Thymus (tissue), 11 donors: Measurements from ENCODE around the gene SCAMP3. TPM values are rescaled to one million over a fixed set of nuclear protein-coding genes. Genes with fewer than 3 reads are reported as not detected.
"Not testable (repeated sequence)": the region's sequence is repeated elsewhere in the genome, so short reads cannot be mapped to it uniquely, and the experiment has no call there.

ENCODE experiments used
- DNase-seq, 9 donors: peaks; one replicate each; pipeline ENCODE4 v3.0.0-alpha.2; 2013; ENCODE audit warnings: low spot score in 9 of 9, low read depth in 6 of 9, missing footprints in 1 of 9
- H3K27ac ChIP-seq, 2 donors: one replicate each; pipeline ENCODE4 v1.5.1; 2013; ENCODE audit warnings: control low read depth in 1 of 2, low read depth in 1 of 2, low read length in 1 of 2, mild to moderate bottlenecking in 1 of 2, moderate library complexity in 1 of 2
- H3K27me3 ChIP-seq, 2 donors: one replicate each; pipeline ENCODE4 v1.5.1; 2013; ENCODE audit warnings: low read length in 1 of 2; ENCODE audit not compliant: control insufficient read depth in 2 of 2, insufficient read depth in 1 of 2
- H3K36me3 ChIP-seq, 2 donors: one replicate each; pipeline ENCODE4 v1.5.1; 2013; ENCODE audit warnings: low read length in 1 of 2, mild to moderate bottlenecking in 1 of 2, moderate library complexity in 1 of 2; ENCODE audit not compliant: control insufficient read depth in 2 of 2, insufficient read depth in 2 of 2
- H3K4me1 ChIP-seq, 2 donors: one replicate each; pipeline ENCODE4 v1.5.1; 2013; ENCODE audit warnings: low read length in 2 of 2; ENCODE audit not compliant: control insufficient read depth in 2 of 2, insufficient read depth in 2 of 2
- H3K4me3 ChIP-seq, 2 donors: one replicate each; pipeline ENCODE4 v1.5.1; 2013; ENCODE audit warnings: low read length in 2 of 2, control low read depth in 1 of 2, mild to moderate bottlenecking in 1 of 2
- H3K9me3 ChIP-seq, 2 donors: one replicate each; pipeline ENCODE4 v1.5.1; 2013; ENCODE audit warnings: low read length in 1 of 2, mild to moderate bottlenecking in 1 of 2; ENCODE audit not compliant: control insufficient read depth in 2 of 2, insufficient read depth in 1 of 2
- WGBS: extraction: QIAGEN DNeasy Blood & Tissue Kit; methylation state at CpG from one replicate; pipeline ENCODE4 v1.1.7; 2013; 5-methylcytosine and 5-hydroxymethylcytosine counted together
- polyA plus RNA-seq: library from polyadenylated mRNA; stranded (reverse); fragments of 200-250 nt; gene quantifications from one replicate; pipeline ENCODE4 v1.2.3, GENCODE V29; 2013
- total RNA-seq: library from RNA; stranded (reverse); fragments of 120-200 nt; gene quantifications from one replicate; pipeline ENCODE4 v1.2.4, GENCODE V29; 2013
- donor health status: healthy.

The SCAMP3 gene
- total and polyA plus RNA-seq, 2 donors = 29.1 to 59.1 TPM

DNA sequence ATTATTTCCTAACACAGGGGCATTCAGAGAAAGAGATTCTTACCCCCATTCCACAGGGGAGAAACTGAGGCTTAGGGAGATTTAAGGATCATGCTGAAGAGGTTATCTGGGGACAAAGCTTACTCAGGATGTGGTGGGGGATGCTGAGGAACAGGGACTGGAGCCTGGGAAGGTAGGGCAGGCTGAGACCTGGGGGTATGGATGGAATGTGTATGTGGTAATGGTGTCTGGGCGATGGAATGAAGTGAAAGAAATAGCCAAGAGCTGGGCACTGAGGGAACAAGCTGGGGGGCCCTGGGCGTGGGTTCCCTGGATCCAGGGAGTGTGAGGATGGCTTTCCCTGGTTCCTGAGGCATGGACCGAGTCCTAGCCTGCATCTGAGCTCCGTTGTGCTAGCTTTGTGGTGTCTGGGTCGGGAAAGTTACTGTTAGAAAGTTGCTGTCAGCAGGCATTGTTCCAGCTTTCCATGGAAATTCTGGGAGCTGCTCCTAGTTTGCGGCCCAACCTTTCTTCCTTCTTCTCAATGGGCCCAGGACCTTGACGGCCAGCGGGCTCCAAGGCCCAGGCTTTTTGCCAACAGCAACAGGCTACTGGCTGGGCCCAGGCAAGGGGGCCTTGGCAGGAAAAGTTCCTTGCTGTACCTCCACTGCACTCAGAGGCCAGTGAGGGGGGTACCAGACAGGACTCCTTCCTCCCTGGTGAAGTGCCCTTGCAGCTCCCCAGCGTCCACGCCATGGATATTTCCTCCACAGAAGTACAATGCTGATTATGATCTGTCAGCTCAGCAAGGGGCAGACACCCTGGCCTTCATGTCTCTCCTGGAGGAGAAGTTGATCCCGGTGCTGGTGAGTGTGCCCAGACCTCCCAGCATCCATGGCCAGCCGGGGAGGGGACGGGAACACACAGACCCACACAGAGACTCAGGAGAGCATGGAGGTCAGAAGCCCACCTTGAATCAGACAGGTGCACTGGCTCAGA is 29.9 kb downstream of the SCAMP3 start:
- not testable (repeated sequence) for H3K27me3 ChIP-seq, H3K4me3 ChIP-seq, DNase-seq, H3K9me3 ChIP-seq, H3K4me1 ChIP-seq, H3K27ac ChIP-seq
- WGBS = 92% methylated on average over 13 of the region's 13 CpGs
- H3K36me3 ChIP-seq = peaks cover 15 to 17% of the 10 kb centered on the region in 2 donors

DNA sequence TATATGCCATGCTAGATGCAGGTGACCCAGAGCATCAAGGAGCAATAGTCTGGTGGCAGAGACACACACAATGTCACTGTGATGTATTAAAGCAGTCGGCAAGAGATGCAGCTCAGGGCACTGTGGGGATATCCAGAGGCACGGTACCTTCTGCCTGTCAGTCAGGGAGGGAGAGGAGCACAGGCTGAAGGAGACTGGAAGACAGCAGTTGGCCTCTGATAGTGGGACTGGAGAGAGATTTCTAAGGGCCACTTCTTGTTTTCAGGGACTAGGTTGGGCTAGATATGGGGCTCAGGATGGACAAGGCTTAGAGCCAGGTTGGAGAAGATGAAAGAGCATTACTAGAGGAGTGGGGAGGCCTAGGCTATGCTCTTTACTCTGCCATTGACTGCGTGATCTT is 30.9 kb downstream of the SCAMP3 start:
- not testable (repeated sequence) for H3K27ac ChIP-seq, H3K36me3 ChIP-seq, H3K9me3 ChIP-seq, H3K4me3 ChIP-seq, DNase-seq, H3K27me3 ChIP-seq
- H3K4me1 ChIP-seq = peaks cover 2 to 14% of the 10 kb centered on the region in 2 donors
- 94% methylated on average over 3 of the region's 3 CpGs for WGBS

DNA sequence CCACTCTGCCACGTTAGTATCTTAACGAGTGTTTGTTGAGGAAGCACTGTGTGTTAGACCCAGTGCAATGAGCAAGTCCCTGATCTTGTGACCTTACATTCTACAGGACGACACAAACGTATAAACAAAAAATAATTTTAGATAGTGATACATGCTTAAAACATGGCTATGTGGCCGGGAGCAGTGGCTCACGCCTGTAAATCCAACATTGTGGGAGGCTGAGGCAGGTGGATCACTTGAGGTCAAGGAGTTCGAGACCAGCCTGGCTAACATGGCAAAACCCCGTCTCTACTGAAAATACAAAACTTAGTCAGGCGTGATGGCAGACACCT is 34.1 kb downstream of the SCAMP3 start:
- Histone ChIP-seq H3K4me1 (peaks cover 8 to 24% of the 10 kb centered on the region in 2 donors), H3K27ac (peak overlapping the region; percentile 91 to 93), H3K36me3 (peaks cover 7 to 10% of the 10 kb centered on the region in 2 donors), H3K9me3 (no peaks in the 10 kb centered on the region), H3K4me3 (peak overlapping the region; percentile 63 to 67), H3K27me3 (no peaks in the 10 kb centered on the region)
- no peak for DNase-seq
- 75% methylated on average over 9 of the region's 9 CpGs for WGBS

DNA sequence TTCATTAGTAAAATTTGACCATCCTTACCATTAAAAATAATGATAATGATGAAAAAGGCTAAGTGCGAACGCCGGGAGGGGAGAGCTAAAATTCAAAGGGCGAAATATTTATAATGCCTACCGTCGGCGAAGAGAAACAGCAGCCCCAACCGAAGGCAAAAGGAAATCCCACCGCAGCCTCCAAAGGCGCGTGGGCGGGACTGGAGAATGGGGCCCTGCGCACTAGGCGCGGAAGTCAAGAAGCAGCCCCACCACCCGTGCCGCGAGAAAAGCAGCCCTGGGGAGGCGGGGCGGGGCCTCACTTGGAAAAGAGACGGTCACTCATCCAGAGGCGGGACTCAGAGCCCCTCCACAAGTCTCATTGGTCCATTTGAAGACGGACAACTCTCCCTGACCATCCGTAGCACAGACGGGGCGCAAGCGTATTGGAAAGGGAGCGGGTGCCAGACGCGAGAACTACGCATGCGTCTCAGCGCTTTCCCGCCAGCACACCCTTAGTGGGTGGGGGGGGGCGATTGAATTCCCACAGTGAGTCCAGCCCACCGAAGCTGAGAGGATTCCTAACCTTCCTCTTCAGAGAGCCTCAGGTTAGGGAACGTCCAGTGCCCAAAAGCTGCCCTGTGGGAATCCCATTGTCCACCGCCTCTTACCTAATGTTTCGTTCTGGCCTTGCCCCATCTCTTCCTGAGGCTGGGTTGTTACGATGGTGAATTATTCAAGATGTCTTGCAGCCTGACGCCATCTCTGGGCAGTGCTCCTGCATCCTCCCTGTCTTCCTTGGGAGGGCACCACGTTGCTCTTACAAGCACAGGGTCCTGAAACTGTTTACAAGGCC is 34.7 kb downstream of the SCAMP3 start:
- Histone ChIP-seq H3K4me3 (peak overlapping the region; percentile 63 to 67), H3K36me3 (peaks cover 7 to 10% of the 10 kb centered on the region in 2 donors), H3K4me1 (peaks cover 8 to 24% of the 10 kb centered on the region in 2 donors), H3K27me3 (no peaks in the 10 kb centered on the region), H3K27ac (peak overlapping the region; percentile 91 to 93), H3K9me3 (no peaks in the 10 kb centered on the region)
- peak; percentile 95 to 100 (median 98) for DNase-seq
- under 1% methylated on average over 42 of the region's 42 CpGs for WGBS

DNA sequence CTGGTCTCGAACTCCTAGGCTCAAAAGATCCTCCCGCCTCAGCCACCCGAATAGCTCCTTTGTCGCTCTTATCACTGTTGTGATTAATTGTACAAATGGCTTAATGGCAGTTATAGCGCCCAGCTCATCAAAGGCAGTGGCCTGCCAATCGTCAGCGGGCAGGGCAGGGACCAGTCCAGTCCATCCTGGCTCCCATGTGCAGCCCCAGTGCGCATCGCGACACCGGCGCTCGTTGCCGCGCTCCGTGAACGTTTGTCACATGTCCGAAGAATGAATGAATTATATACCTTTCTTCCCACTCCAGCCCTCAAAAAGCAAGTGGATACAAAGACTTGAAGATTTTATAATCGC is 35.3 kb downstream of the SCAMP3 start:
- Histone ChIP-seq H3K27me3 (no peaks in the 10 kb centered on the region), H3K4me1 (peaks cover 8 to 24% of the 10 kb centered on the region in 2 donors), H3K4me3 (peak overlapping the region; percentile 63 to 67), H3K9me3 (no peaks in the 10 kb centered on the region), H3K36me3 (peaks cover 7 to 10% of the 10 kb centered on the region in 2 donors), H3K27ac (peak overlapping the region; percentile 91 to 93)
- under 1% methylated on average over 19 of the region's 19 CpGs for WGBS
- peak in 1 of 9 donors; percentile 53 for DNase-seq

DNA sequence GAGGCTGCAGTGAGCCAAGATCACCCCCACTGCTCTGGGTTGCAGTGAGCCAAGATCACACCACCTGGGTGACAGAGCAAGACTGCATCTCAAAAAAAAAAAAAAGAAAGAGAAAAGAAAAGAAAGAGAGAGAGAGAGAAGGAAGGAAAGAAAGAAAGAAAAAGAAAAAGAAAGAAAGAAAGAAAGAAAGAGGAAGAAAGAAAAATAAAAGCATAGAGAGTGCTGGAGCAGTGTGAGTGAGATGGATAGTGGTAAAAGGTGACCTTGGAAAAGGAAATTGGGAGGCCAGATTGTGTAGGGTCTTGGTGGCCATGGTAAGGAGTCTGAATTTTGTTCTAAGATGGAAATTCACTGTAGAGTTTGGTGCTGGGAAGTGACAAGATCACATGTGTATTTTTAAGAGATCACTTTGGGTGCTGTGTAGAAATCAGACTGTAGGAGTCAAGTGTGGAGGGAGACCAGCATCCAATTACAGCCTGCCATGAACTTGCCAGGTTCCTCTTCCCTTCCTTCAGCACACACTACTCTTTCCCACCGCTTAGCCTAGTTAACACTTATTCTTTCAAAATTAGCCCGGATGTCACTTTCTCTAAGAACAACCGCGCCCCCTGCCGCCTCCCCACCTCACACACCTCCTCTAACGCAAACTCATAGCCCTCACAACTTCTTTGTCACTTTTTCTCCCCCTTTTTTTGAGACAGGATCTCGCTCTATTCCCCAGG is 35.8 kb downstream of the SCAMP3 start:
- under 1% methylated on average over 7 of the region's 7 CpGs for WGBS
- Histone ChIP-seq H3K27me3 (no peaks in the 10 kb centered on the region), H3K4me1 (peaks cover 8 to 24% of the 10 kb centered on the region in 2 donors), H3K4me3 (peak overlapping the region; percentile 63 to 67), H3K9me3 (no peaks in the 10 kb centered on the region), H3K27ac (peak overlapping the region; percentile 91 to 93), H3K36me3 (peaks cover 7 to 10% of the 10 kb centered on the region in 2 donors)
- DNase-seq = peak in 7 of 9 donors; percentile 74 to 97 (median 87)

DNA sequence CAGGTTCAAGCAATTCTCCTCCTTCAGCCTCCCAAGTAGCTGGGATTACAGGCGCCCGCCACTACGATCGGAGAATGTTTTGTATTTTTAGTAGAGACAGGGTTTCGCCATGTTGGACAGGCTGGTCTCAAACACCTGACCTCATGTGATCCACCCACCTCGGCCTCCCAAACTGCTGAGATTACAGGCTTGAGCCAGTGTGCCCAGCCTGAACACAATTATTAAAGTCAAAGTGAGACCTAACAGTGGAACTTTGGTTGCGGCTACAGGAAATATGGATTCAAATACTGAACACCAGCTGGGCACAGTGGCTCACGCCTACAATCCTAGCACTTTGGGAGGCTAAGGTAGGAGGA is 36.8 kb downstream of the SCAMP3 start:
- 98% methylated on average over 8 of the region's 8 CpGs for WGBS
- not testable (repeated sequence) for DNase-seq, H3K27ac ChIP-seq, H3K27me3 ChIP-seq, H3K4me3 ChIP-seq, H3K9me3 ChIP-seq
- Histone ChIP-seq H3K4me1 (peaks cover 8 to 24% of the 10 kb centered on the region in 2 donors), H3K36me3 (peaks cover 7 to 10% of the 10 kb centered on the region in 2 donors)

DNA sequence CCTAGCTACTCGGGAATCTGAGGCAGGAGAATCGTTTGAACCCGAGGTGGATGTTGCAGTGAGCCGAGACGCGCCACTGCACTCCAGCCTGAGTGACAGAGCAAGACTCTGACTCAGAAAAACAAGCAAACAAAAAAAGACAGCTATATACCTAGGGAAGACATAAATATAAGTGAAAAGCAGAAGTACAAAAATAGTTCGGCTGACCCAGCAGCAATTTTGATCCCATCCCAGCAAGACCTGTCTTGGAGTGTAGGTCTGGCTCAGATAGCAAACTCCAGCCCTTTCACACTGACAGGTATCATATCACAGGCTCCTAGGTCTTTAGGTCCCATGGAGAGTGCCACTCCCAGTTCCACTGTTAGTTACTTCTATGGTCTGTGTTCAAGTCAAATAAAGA is 39.1 kb downstream of the SCAMP3 start:
- Histone ChIP-seq H3K27me3 (no peaks in the 10 kb centered on the region), H3K9me3 (no peaks in the 10 kb centered on the region), H3K27ac (no peak overlapping the region), H3K36me3 (peaks cover 7 to 10% of the 10 kb centered on the region in 2 donors), H3K4me1 (peaks cover 8 to 30% of the 10 kb centered on the region in 2 donors), H3K4me3 (no peak overlapping the region)
- DNase-seq = no peak
- 49% methylated on average over 7 of the region's 7 CpGs for WGBS
